Non-pigmented ciliary epithelial cell (primary cell): ENCODE data around the gene SHTN1.

ENCODE experiments used
- DNase-seq: peaks from one replicate; pipeline ENCODE4 v3.0.0-alpha.2; 2010; ENCODE audit warnings: low read depth

The SHTN1 gene

GRCh38 chr10:116917481-116917880, 87.5 kb downstream of the SHTN1 start:
- DNase-seq, result no peak

GRCh38 chr10:116915340-116915739, 89.6 kb downstream of the SHTN1 start:
- DNase-seq, result no peak

GRCh38 chr10:116913695-116914094, 91.3 kb downstream of the SHTN1 start:
- DNase-seq, result no peak

DNA sequence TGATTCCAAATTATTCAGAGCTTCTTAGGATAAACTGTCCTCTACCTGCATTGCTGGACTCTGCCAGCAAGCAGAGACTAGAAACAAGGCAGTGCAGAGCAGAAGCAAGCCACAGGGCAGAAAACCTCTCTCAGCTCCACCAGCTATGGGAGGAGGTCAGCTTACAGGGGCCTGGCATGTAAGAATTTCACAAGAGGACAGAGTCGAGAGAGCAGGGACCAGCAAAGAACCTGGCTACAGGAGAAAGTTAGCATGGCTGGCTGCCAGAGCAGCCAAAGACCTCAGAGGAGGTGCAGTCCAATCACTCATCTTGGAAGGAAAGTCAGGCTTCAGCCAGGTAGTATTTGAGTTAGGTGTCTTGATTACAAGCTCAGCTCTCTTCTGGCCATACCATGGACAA, 92.8 kb downstream of the SHTN1 start:
- no peak for DNase-seq

GRCh38 chr10:116910910-116911309, 94.1 kb downstream of the SHTN1 start:
- no peak for DNase-seq

DNA sequence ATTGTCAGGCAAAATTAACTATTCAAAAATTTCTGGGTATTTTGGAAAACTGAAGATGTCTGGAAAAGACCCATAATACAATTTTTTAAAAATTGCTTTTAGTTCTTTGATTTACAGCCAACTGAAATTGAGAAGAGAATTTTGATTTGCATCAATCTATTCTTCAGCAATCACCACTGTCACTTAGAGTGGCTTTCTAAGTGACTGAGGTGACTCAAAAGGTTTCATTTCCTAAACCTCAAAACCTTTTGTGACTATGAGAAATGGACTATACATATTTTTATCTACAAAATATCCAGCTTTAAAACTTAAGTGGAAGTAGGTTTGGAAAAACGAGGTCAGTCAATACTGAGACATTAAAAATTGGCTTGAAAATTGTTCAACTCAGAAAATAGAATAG, 95.7 kb downstream of the SHTN1 start:
- no peak for DNase-seq

- DNase-seq, result no peak
Measured at GRCh38 chr10:116907245-116907987, 97.6 kb downstream of the SHTN1 start.

DNA sequence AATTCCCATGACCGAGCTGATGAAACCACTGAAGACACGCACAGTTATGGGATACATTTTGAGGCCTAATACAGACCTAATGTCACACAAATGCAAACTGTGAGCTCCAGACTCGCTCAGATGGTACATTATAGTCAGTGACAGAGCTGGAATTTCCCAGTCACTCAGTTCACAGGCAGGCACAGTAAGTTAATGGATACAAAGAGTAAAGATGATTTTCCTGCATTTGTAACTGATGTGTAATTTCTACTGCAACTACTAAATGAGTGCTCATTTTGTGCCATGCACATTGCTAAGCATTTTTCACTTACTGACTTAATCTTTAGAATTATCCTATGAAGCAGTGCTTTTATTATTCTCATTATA, 99.2 kb downstream of the SHTN1 start:
- DNase-seq, result no peak

GRCh38 chr10:116899626-116900025, 105.4 kb downstream of the SHTN1 start:
- DNase-seq, result no peak

DNA sequence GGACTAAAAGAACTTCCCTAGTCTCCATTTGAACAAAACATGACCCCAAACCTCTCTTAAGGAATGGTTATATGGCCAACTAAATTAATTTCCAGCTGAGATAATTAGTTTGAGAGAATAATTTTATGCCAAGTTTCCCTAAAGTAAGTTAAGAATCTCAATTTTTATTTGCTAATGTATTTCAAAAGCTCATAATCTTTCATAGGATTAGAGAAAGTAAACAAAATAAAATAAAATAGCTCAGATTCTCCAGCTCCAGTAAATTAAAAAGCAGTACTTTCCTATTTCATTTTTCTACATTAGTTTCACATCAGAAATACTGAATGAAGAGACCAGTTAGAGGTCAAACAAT, 111.3 kb downstream of the SHTN1 start:
- DNase-seq, result no peak

DNA sequence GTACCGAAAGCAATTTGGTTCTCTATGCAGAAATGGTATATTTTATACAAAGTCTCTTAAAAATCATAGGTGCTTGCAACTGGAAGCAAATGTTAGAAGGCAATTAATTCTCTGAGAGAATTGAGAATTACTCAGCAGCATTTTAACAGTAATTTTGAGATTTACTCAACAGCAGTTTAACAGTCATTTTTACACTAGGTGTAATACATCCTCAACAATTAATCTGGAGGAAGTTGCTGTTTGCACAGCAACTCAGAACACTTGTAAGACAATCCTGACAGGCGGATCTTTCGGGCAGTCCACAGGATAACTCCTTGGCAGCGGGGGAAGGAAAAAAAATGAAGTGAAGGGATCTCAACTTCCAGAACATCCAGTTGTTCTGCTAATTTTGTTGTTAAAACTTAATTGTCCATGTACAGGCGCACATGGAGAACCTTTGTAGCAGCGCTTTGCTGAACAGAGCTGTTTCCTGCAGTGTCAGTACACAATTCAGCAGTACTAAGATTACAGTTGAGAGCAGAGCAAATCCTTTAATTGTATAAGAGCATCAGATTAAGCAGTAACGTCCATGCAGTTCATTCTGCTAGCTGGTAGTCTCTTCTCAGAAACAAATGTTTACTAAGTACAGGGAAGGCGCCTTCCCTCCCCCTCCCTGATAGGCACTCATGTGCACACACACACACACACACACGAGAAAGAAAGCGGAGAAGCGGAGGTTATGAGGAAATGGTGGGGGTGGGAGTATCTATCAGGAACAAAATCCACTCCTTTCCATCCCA, 111.9 kb downstream of the SHTN1 start:
- no peak for DNase-seq

DNA sequence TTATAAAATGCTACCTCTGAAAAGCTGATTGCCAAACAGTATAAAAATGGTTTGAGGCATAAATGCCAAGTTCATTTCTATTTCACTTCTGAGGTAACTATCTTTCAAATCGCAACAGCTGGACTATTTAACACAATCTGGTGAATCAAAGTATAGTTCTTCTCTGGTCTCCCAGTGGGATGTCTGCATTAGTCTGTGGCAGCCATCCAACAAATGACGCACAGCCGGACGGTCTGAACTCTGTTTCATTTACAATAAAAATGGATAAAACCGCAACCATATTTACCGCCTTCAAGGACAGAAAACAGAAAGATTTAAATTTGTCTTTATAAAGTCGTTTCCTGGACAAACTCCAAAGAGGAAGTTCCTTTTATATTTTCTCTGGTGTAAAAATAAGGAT, 113.8 kb downstream of the SHTN1 start:
- peak; percentile 83 for DNase-seq

DNA sequence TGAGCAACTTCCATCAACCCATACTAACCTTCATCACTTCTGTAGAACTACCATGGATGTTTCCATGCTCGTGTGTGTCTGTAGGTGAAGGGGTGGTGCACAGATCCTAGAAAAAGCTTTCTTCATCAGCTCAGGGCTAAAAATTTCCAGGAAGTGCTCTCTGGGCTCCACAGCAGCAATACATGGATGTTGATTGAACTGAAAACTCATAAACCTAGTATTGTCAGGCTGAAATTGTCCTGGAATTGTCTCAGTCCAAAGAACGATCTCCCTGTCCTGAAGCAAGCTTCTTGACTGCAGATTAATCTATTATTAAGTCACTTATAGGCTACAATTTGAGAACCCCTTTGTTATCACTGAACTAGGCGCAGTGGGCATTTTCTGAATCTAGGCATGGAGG, 115.9 kb downstream of the SHTN1 start:
- no peak for DNase-seq

DNA sequence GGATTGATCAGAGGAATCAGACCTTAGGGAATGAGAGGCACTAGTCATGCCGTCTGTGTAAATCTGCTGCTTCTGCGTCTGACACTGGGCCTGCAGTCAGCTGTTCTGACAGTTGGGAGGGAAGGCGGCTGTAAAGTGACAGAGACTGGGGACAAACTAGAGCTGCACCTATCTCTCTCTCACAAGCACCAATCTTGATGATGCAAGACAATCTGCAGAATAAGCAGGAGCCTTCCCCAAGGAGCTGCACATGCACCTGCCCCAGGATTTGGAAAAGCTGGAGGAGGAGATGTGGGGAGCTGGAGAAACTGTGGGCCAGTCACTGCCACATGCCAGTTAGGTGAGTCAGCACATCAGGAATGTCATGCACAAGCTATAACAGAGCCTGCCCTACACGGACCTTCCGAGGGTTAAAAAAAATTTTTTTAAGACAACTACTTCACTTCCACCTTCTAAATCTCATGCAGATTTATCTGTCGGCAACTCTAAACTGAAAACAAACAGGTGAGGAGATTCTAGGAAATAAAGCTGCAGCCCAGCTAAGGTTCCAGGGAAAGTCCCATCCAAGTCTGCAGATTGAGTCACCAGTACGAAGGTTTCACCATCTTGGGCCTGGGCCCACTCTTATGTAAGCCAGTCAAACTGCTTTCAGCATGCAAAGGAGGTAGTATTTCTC, 116.5 kb downstream of the SHTN1 start:
- DNase-seq, result peak; percentile 52

DNA sequence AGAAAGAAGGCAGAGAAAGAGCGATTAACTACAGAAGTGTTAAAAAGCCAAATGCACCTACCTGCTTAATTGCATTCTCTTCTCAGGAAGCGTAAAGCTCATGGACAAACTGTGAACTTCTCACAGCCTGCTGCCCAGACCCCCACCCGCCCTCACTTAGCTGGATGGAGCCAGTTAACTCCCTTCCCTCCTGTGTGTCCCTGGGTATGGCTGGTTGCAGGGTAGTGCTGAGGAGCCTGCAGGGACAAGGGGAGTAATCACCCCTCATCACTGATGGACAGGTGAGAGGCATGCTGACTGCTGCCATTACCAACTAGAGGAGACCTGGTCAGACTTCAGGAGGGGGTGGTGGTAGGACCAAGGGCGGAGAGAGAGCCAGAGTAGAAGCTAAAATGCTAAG, 118.2 kb downstream of the SHTN1 start:
- DNase-seq, result no peak

DNA sequence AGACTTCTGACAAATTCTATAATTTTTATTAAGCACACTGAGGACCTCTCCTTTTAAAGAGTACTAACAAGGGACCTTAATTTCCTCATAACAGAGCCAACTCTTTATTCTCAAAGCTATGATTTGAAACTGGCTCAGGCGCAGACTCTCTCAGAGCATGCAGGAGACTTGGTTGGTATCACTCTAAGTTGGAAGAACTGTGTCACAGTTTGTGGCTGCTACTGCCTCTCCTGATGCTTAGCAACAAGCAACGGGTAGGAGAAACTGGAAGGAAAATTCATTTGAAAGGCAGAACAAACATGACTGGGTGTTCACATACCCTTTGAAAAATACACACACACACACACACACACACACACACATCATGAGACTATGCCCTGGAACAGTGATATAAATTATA, 122.3 kb downstream of the SHTN1 start:
- DNase-seq, result no peak

- DNase-seq, result no peak
Measured at GRCh38 chr10:116880716-116881482, 124.1 kb downstream of the SHTN1 start.

- no peak for DNase-seq
Measured at GRCh38 chr10:116879817-116880216, 125.2 kb downstream of the SHTN1 start.

DNA sequence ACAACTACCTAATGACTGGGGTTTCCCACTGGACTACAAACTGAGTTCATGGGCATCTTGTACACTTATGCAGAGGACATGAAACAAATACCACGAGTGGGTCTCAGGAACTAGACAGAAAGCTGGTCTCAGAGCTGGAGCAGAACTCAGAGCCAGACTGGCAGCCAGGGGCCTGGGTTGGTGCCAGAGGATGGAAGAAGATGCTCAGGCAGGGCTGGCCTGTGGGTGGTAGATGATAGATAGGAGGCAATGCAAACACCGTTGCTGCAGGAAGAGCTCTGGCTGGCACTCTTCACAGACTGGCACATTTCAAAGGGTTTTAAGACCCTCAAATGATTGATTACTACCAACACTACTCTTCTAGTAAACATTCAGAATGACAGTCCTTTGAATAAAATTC, 126.9 kb downstream of the SHTN1 start:
- DNase-seq, result no peak

GRCh38 chr10:116877391-116877790, 127.6 kb downstream of the SHTN1 start:
- no peak for DNase-seq

- DNase-seq, result no peak
Measured at GRCh38 chr10:116875897-116876296, 129.1 kb downstream of the SHTN1 start.

DNA sequence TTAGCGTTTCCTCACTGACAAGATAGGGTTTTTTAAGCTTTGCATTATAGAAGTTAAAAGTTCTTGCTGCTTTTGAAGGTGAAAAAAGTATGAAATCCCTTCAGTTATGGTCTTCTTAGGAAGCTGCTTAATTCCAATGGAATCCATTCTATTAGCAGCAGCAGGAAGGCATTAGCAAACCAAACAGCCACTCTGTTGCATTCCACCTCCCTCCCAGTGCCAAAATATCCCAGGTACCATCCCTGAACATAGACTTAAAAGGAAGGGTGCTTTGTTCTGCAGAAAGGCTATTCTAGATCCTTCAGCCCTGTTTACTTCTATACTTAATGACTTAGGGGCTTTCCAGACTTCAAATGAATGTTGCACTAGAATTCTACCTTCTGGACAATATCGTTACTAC, 131.9 kb downstream of the SHTN1 start:
- DNase-seq, result no peak

- DNase-seq, result no peak
Measured at GRCh38 chr10:116870949-116871348, 134.0 kb downstream of the SHTN1 start.
